Stimulated activated CD8-positive, alpha-beta memory T cell treated with anti-CD3 and anti-CD28 coated beads, Interleukin-4, amount 100 ng/mL, for 4 hours (primary cell): ENCODE results near the gene STIL.
"Not testable (repeated sequence)": the region's sequence is repeated elsewhere in the genome, so short reads cannot be mapped to it uniquely, and the experiment has no call there.

ENCODE experiments used
- DNase-seq, 2 donors: peaks; one replicate each; pipeline ENCODE4 v3.0.0-alpha.2; 2020; ENCODE audit warnings: low read depth in 2 of 2, low spot score in 1 of 2

The STIL gene

DNA sequence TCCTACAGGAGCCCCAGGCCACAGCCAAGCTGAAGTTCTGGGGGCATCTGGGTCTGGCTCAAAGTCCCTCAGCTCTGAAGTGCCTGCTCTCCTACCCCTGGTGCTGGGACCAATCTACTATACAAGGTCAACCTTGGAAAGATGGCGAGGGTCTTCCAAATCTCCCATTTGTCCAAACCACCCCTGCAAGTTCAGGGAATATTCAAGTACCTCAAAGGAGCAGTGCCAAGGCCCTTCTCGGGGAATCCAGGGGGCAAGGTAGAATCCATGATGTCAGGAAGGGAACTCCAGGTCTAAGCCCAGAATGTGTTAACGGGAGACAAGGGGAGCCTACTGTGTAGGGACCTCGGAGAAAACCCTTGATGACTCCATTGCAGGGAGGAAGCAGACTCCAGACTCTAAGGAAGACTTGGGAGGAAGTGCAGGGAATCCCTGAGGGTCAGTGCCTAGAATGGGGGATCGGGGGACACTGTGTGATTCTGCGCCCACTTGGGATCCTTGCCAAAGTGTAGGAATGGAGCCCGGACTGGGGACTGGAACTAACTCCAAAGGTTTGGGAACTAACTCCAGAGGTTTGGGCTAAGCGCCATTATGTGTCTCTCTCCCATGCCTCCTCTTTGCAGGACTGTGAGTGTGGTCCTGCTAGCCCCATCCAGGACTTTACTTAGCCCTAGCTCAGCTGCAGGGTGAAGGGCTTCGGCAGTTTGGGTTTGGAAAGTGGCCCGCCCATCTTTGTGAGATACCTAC, 90.6 kb downstream of the STIL start:
- no peak for DNase-seq

GRCh38 chr1:47222476-47222875, 91.5 kb downstream of the STIL start:
- no peak for DNase-seq

DNA sequence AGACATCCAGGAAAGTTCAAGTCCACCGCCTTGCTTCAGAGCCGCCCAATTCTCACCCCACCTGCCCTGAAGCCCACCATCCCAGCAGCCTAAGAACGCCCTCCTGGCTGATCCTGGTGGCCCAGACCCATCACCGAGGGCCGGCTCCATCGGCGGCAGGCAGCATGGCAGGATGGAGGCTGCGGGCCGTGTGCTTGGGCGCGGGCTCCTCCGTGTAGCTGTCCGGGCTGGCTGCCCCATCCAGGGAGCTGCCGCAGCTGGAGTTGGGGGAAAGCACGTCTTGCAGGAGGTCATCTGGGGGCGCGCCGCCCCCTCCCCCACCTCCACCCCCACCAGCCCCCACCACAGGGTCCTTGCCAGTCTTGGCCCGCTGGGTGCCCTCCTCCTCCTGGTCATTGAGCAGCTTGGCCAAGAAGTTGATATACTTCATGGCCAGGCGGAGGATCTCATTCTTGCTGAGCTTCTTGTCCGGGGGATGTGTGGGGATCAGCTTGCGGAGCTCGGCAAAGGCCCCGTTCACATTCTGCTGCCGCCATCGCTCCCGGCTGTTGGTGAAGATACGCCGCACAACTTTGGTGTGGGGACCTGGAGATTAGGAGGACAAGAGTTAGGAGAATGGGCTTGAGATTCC, 94.2 kb downstream of the STIL start:
- no peak for DNase-seq

DNA sequence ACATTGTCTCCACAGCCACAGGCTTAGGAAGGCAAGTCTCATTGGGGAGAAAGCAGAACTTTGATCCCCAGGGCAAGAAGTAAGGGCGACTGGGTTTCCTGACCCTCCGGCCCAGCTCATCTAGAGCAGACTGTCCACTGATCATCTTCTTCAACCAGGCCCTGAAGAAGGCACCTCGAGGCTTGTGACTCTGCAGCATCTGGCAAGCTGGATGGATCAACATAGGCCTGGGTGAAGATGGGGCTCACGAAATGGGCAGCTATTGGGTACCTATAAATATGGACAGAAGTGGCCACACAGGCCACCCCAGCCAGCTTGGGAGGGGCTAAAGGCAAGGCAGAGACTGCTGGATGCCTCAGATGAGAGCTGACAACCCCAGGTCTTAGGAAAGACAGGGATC, 94.9 kb downstream of the STIL start:
- no peak for DNase-seq

GRCh38 chr1:47216278-47217059, 97.5 kb downstream of the STIL start:
- DNase-seq, result no peak

GRCh38 chr1:47215713-47216112, 98.2 kb downstream of the STIL start:
- no peak for DNase-seq

DNA sequence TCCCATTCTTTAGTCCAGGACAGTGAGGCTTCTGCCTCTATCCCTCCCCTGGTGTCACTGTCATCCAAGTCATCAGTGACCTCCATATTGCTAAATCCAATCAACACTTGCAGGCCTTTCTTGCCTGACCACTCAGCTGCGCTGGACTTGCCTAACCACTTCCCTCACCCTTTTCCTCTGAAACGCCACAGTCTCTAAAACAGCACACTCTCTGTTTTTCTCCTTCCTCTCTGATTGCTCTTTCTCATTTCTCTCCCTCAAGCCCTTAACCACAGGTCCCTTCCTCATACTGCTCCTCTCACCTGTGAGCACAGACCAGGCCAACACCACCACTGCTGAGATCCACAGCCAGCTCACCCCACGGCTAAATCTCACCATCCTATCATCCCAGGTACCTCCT, 99.4 kb downstream of the STIL start:
- no peak for DNase-seq

DNA sequence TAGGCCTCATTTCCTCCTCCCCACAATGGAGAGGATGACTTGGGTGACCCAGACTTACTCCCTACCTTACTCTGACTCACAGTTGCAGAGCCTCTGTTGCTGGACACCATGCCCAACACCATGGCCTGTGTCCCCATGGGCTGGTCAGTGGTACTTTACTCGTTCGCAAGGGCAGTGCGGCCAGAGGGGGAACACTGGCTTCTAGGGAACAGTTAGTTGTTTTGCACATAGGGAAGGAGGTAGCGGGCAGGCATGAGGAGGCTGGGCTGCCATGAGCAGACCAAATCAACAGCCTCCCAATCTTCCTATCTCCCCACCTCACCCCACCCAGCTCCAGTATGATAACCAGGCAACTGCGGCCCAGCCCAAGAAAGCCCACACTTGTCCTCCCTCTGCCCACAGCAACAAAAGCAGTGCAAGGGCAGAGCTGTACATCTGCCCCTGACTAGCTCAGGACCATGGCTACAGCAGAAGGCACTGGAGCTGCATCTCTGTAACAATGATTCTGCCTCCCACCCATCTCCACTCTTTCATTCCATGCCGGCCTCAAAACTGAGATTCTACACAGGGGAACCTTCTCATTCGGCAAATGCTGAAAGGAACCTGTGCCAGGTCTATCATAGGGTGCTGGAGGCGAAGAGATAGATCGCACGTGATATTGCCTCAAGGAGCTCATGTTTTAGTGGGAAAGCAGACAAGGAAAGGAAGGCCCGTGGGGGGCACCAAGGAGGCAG, 100.5 kb downstream of the STIL start:
- DNase-seq, result no peak

- DNase-seq, result no peak
Observed at GRCh38 chr1:47212636-47213229, 101.2 kb downstream of the STIL start.

DNA sequence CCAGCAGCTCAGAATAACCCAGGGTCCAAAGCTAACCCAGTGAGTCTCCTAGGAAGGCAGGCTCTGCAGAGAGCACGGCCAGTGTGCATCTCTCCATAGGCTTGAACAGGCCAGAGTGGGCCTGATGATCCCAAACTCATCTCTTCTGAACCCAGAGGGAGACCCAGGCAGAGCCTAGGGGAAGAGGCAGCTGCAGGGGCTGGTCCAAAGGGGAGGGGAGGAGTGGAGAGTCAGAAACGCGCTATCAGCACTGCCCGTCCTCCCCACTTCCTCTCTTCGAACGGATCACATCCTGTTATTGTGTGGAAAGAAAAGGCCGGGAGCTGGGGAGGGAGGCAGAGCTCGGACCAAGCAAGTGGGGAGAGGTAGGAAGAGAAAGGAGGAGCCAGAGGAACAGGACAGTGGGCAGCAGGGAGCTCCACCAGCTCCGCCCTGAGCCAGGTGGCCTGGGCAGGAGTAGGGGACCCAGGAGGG, 102.1 kb downstream of the STIL start:
- no peak for DNase-seq

DNA sequence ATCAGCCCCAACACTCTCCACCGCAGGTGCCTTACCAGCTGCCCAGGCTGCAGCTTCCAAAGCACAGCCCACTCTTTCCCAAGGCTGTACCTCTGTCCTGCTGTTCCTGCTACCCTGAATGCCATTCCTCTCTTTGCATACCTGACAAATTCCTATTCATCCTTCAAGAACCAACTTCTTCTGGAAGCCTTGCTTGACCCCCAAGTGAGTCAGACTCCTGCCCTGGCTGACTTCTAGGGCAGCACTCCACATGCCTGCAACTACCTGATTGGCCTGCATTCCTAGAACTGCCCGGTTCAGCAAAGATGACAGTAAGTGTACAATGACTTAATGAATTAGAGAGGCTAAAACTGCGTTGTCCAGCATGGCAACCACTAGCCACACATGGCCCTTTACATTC, 103.3 kb downstream of the STIL start:
- no peak for DNase-seq

DNA sequence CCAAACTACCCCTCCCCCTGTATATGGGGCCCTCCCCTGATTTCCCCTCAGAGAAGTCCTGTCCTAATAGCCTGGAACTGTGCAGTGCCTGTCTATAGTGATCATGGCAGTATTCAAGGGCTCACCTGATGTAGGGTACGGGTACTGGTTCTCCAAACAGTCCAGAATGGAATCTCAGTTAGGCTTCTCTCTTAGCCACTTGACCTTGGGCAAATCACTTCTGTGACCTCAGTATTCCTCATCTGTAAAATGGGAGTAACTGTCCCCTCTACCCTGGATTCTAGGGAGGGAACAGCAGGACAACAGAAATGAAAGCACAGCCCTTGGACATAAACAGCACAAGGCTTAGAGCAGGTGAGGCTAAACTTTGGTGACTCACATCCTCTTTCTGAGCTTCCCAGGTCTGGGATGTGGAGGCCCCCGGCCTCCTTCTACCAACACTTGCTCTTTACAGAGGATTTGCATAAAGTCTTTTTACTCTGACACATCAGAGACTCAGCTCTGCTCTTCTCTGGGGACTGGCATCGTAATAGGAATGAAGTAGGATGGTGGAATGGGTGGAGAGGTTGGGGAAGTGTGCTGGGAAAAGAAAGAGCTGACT, 104.1 kb downstream of the STIL start:
- DNase-seq, result no peak

GRCh38 chr1:47209091-47209490, 104.9 kb downstream of the STIL start:
- DNase-seq, result no peak

DNA sequence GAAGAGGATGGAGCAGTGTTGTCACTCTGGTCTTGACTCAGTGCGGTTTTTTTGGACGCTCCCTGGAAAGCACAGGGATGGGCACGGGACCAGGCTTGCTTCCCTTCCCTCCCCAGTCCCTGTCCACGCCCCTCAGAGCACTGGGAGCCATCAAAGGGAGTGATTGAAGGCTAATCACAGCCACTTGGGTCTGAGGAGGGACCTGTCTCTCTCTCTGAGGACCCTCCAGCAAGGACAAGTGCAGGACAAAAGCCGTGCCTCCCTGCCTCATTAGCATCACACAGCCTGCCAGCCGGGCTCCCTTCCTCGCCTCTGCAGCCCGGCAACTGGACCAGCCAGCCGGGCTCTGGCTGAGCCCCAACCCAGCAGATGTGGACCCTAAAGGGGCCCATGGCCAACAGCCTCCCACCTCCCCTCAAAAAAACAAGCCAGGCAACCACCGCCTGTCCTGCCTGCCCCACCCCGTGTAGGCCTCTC, 105.5 kb downstream of the STIL start:
- DNase-seq, result no peak

GRCh38 chr1:47207803-47208373, 106.1 kb downstream of the STIL start:
- no peak for DNase-seq

DNA sequence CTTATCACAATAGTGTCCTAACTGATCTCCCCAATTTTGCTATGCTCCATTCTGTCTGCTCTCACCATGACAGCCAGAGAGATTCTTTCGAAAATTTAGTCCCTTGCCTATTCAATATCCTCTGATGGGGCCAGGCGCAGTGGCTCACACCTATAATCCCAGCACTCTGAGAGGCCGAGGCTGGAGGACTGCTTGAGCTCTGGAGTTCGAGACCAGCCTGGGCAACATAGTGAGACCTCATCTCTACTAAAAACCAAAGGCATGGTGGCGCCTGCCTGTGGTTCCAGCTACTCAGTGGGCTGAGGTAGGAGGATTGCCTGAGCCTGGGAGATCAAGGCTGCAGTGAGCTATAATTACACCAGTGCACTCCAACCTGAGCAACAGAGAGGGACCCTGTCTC, 108.0 kb downstream of the STIL start:
- DNase-seq, result no peak

DNA sequence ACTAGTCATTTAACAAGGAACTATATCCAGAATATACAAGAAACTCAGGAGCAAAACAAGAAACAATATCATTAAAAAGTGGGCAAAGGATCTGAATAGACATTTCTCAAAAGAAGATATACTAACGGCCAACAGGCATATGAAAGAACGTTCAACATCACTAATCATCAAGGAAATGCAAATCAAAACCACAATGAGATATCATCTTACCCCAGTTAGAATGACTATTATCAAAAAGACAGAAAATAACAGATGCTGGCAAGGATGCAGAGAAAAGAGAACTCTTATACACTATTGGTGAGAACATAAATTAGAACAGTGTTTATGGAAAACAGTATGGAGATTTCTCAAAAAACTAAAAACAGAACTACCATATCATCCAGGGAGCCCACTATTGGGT, 110.4 kb downstream of the STIL start:
- not testable (repeated sequence) for DNase-seq

DNA sequence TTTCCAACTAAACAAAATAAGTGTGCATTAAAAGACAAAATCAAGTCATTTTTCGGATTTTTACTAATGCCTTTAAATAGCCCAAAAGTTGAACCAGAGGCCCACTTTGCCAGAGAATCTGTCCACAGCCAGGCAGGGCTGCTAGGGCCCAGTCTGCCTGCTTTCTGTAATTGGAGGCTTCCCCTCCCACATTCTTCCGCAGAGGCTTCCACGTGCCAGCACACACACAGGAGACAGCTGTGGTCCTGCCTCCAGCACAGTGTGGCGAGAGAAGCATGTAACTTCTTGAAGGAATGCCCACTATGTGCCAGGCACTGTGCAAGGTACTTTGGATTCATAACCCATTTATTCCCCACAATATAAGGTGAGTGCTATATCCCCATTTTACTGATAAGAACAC, 112.8 kb downstream of the STIL start:
- no peak for DNase-seq
